Body of pancreas (tissue), 4 donors: ENCODE measurements around the gene SLC2A8.

Experiments
- POLR2A ChIP-seq, 3 donors: fragments of 450-650 bp; IDR thresholded peaks; one replicate each; pipeline ENCODE4 v1.6.1; 2016; ENCODE audit warnings: antibody characterized with exemption in 3 of 3, mild to moderate bottlenecking in 2 of 3
- TF ChIP-seq, protein P1 (sequence below), 7 experiments: fragments of 450-650 bp in 4 of 7; fragments of 200-600 bp in 3 of 7; sonication (generic) in 3 of 7; IDR thresholded peaks; one replicate each; pipeline ENCODE4 v1.5.1; 2016 to 2019; ENCODE audit warnings: antibody characterized with exemption in 7 of 7

DNA sequence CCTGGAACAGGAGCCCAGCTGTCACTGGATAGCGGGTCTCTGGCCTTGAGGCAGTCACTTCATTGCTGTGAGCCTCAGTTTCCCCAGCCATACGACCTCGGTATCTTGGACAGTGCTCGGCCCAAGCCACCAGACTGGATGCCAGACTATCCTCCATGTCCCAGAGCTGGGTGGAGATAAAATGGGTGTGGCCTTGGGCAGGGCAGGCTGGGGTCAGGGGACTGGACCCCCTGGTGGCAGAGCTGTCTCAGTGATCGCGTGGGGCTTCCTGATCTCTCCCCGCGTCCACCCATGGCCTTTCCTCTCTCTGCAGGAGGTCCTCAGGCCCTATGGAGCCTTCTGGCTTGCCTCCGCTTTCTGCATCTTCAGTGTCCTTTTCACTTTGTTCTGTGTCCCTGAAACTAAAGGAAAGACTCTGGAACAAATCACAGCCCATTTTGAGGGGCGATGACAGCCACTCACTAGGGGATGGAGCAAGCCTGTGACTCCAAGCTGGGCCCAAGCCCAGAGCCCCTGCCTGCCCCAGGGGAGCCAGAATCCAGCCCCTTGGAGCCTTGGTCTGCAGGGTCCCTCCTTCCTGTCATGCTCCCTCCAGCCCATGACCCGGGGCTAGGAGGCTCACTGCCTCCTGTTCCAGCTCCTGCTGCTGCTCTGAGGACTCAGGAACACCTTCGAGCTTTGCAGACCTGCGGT, 10.0 kb downstream of the SLC2A8 start:
- TF ChIP-seq POLR2A (IDR thresholded peaks at IDR 0.05), result no peak
- TF ChIP-seq, protein P1, sequence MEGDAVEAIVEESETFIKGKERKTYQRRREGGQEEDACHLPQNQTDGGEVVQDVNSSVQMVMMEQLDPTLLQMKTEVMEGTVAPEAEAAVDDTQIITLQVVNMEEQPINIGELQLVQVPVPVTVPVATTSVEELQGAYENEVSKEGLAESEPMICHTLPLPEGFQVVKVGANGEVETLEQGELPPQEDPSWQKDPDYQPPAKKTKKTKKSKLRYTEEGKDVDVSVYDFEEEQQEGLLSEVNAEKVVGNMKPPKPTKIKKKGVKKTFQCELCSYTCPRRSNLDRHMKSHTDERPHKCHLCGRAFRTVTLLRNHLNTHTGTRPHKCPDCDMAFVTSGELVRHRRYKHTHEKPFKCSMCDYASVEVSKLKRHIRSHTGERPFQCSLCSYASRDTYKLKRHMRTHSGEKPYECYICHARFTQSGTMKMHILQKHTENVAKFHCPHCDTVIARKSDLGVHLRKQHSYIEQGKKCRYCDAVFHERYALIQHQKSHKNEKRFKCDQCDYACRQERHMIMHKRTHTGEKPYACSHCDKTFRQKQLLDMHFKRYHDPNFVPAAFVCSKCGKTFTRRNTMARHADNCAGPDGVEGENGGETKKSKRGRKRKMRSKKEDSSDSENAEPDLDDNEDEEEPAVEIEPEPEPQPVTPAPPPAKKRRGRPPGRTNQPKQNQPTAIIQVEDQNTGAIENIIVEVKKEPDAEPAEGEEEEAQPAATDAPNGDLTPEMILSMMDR (IDR thresholded peaks at IDR 0.05), result no peak
